ENCODE measurements around the gene GSN.

Gene GSN

DNA sequence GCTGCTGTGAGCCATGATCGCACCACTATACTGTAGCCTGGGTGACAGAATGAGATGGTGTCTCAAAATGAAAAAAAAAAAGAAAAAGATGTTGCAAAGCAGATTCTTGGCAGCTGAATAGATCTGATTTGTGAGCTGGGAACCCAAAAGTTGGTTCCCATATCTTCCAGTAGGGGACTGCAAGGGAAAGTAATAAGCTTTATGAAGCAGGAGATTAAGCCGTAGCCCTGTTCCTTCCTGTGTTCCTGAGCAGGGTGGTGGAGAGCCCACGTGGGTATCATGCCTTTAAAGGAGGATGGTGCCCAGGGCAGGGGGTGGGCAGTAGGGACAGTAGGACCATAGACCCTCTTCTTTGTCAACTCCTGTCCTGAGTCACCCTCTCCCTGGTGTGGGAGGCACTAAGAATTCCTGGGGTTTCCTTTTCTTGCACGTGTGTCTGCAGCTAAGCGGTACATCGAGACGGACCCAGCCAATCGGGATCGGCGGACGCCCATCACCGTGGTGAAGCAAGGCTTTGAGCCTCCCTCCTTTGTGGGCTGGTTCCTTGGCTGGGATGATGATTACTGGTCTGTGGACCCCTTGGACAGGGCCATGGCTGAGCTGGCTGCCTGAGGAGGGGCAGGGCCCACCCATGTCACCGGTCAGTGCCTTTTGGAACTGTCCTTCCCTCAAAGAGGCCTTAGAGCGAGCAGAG, 64.2 kb downstream of the GSN start:
- H3K4me3 ChIP-seq (ENCODE audit: low read length) = no peak overlapping the region
- TF ChIP-seq, protein P1, sequence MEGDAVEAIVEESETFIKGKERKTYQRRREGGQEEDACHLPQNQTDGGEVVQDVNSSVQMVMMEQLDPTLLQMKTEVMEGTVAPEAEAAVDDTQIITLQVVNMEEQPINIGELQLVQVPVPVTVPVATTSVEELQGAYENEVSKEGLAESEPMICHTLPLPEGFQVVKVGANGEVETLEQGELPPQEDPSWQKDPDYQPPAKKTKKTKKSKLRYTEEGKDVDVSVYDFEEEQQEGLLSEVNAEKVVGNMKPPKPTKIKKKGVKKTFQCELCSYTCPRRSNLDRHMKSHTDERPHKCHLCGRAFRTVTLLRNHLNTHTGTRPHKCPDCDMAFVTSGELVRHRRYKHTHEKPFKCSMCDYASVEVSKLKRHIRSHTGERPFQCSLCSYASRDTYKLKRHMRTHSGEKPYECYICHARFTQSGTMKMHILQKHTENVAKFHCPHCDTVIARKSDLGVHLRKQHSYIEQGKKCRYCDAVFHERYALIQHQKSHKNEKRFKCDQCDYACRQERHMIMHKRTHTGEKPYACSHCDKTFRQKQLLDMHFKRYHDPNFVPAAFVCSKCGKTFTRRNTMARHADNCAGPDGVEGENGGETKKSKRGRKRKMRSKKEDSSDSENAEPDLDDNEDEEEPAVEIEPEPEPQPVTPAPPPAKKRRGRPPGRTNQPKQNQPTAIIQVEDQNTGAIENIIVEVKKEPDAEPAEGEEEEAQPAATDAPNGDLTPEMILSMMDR (IDR thresholded peaks at IDR 0.05; ENCODE audit: insufficient read depth, low read depth, low read length, missing control alignments) = peak; percentile 45
- no peak for DNase-seq (ENCODE audit: low read depth)

- TF ChIP-seq, protein P1 (IDR thresholded peaks at IDR 0.05; ENCODE audit: insufficient read depth, low read depth, low read length, missing control alignments) = no peak
- DNase-seq (ENCODE audit: low read depth) = no peak
- H3K4me3 ChIP-seq (ENCODE audit: low read length) = no peak overlapping the region
These were observed 66.2 kb downstream of the GSN start for GRCh38 chr9:121333950-121334773.

DNA sequence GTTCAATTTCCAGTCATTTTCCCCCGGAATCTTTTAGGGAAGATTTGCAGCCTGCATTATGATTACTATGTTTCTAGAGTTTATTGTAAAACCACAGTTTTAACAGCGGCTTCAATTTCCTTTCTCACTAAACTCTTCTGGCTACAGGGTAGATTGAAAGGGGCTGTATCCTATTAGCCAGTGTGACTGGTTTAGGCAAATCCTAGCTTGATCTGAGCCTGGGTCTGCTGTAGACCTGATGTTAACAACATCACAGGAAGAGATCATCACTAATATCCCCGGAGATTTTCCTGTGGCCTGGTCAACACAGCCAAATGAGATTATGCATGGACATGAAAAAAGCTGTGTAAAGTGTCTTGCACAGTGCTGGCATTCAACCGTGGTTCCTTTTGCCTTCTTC, 68.7 kb downstream of the GSN start:
- H3K4me3 ChIP-seq (ENCODE audit: low read length) = no peak overlapping the region
- TF ChIP-seq, protein P1 (IDR thresholded peaks at IDR 0.05; ENCODE audit: insufficient read depth, low read depth, low read length, missing control alignments) = no peak
- DNase-seq (ENCODE audit: low read depth) = no peak

DNA sequence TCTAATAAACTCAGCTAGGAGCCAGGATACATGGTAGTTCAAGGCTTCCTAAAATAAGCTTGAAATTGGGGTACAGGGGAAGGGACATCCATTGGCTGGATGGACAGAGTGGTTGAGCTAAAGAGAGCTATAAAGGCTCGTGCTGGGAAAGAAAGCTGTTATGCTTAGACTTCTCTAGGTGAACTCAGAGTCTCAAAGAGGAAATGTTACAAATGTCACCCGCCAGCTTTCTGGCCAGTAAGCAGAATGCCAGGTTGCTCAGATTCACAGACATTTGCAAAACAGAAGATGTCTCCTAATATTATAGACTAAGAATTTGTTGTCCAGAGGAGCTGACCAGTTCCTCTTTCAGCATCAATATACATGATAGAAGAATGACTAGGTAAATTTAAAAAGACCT, 71.5 kb downstream of the GSN start:
- H3K4me3 ChIP-seq (ENCODE audit: low read length) = no peak overlapping the region
- no peak for DNase-seq (ENCODE audit: low read depth)
- TF ChIP-seq, protein P1 (IDR thresholded peaks at IDR 0.05; ENCODE audit: insufficient read depth, low read depth, low read length, missing control alignments) = no peak

DNA sequence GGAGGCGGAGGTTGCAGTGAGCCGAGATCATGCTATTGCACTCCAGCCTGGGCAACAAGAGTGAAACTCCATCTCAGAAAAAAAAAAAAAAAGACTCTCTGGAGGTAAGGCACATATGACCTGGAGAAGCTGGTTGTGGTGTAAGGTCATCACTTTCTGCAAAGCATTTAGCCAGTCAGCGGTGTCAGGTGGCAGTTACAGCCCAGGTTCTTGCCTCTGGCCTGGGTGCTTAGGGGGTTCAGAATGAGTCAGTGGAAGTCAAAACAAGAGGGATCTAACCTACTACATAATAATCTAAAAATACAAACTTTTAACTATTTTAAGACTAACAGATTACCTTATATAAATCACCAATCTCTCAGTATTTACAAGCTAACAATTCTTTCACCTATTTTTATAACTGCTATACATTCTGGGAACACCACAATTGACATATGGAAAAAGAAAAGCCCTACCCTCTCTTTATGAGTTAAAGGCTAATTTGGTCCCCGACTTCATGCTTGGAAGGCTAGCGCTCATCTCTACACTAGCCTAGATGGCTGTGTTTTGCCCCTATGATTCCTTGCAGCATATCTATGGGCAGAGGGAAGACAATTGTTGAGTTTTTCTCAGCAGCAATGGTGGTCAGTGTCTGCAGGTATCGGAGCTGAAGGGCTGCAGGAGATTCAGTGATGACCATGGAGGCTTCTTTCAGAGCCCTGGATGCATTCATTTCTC, 72.9 kb downstream of the GSN start:
- TF ChIP-seq, protein P1 (IDR thresholded peaks at IDR 0.05; ENCODE audit: insufficient read depth, low read depth, low read length, missing control alignments) = no peak
- no peak overlapping the region for H3K4me3 ChIP-seq (ENCODE audit: low read length)
- no peak for DNase-seq (ENCODE audit: low read depth)

DNA sequence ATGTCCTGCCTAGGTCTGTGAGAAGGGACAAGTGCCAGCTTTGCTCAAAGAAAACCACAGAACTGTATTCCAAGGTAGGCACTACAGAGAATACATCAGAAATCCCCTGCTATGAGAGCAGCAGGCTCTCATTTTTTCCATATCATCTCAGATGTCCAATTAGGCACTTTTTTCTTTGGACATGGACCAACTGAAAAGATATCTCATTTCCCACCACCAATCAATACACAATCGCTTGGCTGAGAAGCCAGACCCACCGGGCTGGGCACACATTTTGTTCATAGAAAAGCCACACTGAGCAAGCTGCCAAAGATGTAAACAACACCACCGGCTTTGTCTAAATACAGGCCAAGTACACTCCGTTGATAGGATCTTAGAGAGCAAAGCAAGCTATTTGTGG, 76.2 kb downstream of the GSN start:
- no peak for DNase-seq (ENCODE audit: low read depth)
- TF ChIP-seq, protein P1 (IDR thresholded peaks at IDR 0.05; ENCODE audit: insufficient read depth, low read depth, low read length, missing control alignments) = no peak
- H3K4me3 ChIP-seq (ENCODE audit: low read length) = no peak overlapping the region
